Activated naive CD4-positive, alpha-beta T cell treated with anti-CD3 and anti-CD28 coated beads, Interleukin-2, amount 50 U/mL, for 72 hours (primary cell): ENCODE data around the gene HDLBP. TPM values are rescaled to one million over a fixed set of nuclear protein-coding genes. Genes with fewer than 3 reads are reported as not detected.
"Not testable (repeated sequence)": the region's sequence is repeated elsewhere in the genome, so short reads cannot be mapped to it uniquely, and the experiment has no call there.

ENCODE experiments used
- ATAC-seq, 2 donors: fragments of 150-1000 bp; cut with Tn5 transposase; 2 replicates each; pipeline ENCODE4 v1.10.0; 2021; ENCODE audit warnings: mild to moderate bottlenecking in 2 of 2, moderate library complexity in 2 of 2
- DNase-seq, 2 donors: peaks; one replicate each; pipeline ENCODE4 v3.0.0; 2021 to 2022; ENCODE audit warnings: low spot score in 2 of 2
- H3K27ac Mint-ChIP-seq, 2 donors: one replicate each; pipeline ENCODE4 v1.8.0; 2022; ENCODE audit warnings: mild to moderate bottlenecking in 2 of 2, mixed read lengths in 2 of 2
- H3K36me3 Mint-ChIP-seq, 2 donors: one replicate each; pipeline ENCODE4 v1.8.0; 2022; ENCODE audit warnings: mixed read lengths in 2 of 2
- H3K9me3 Mint-ChIP-seq, 2 donors: one replicate each; pipeline ENCODE4 v1.8.0; 2022; ENCODE audit warnings: mixed read lengths in 2 of 2
- total RNA-seq, 2 donors: library from RNA; stranded (reverse); gene quantifications; one replicate each; pipeline ENCODE4 v1.2.3, GENCODE V29; 2022

HDLBP gene
- total RNA-seq, 2 donors from 2014 or later: 276 to 297 TPM

DNA sequence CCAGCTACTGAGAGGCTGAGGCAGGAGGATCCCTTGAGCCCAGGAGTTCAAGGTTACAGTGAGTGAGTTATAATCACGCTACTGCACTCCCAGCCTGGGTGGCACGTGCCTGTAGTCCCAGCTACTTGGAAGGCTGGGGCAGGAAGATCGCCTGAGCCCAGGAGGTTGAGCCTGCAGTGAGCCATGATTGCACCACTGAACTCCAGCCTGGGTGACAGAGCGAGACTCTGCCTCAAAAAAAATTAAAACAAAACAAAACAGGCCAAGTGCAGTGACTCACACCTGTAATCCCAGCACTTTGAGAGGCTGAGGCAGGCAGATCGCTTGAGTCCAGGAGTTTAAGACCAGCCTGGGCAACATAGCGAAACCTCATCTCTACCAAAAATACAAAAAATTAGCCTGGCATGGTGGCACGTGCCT is 22.1 kb downstream of the HDLBP start:
- peaks cover 6 to 17% of the 10 kb centered on the region in 2 donors for H3K36me3 Mint-ChIP-seq
- H3K27ac Mint-ChIP-seq, DNase-seq, H3K9me3 Mint-ChIP-seq, ATAC-seq: not testable (repeated sequence)

DNA sequence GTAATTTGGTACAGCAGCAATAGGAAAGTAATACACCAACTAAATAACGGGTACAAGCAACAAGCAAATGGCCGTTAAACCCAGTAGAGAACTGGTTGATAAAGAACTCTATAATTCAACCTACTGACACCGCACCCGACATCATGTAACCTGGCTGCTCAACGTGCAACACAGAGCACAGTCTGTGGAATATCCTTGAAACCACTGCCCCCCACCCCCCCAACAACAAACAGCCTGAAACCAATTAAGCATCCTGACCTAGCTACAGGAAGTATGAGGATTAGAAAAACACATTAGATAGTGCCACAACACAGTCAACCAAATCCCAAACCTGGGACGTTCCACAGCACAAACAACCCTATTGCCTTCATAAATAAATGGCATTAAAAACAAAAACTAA is 23.5 kb downstream of the HDLBP start:
- DNase-seq (no peak), ATAC-seq (no peak)
- H3K36me3 Mint-ChIP-seq: peaks cover 0 to 11% of the 10 kb centered on the region in 2 donors
- H3K27ac Mint-ChIP-seq: no peak overlapping the region
- no peaks in the 10 kb centered on the region for H3K9me3 Mint-ChIP-seq

DNA sequence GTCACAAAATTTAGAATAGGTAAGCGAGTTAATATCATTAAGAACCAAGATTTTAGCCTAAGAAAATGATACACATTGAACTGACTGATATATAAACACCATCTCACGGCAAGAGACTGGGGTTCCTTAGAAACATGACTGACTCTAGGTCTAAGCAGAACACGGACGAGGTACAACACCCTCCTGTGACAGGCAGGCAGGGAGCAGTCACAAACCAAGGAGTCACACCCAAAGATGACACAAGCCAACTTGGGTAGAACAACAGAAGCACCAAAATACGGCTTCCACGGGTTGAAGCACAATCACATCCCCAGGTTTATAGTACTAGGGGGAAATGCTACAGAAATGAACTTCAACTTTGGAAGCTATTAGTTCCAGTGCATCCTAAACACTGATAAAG is 24.3 kb downstream of the HDLBP start:
- peaks cover 0 to 11% of the 10 kb centered on the region in 2 donors for H3K36me3 Mint-ChIP-seq
- H3K27ac Mint-ChIP-seq: no peak overlapping the region
- DNase-seq (no peak), ATAC-seq (no peak)
- no peaks in the 10 kb centered on the region for H3K9me3 Mint-ChIP-seq

DNA sequence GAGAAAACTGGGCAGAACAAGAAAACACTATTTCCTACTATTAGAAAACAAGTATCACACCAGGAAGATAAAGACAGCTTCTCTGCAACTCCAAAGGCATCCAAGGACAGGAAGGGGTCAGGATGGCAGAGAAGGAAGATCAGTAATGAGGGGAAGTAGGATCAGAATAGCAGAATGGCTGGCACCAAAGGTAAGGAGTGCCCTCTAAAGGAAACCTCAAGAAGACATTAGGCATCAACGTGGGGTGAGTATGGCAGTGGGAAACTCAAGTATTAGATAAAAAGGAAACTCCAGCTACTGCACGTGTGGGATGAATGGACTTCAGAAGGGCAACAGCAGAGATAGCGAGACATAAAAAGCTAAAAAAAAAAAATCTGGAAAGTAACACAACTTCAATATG is 25.9 kb downstream of the HDLBP start:
- DNase-seq (no peak), ATAC-seq (no peak)
- Mint-ChIP-seq H3K36me3 (peaks cover 0 to 16% of the 10 kb centered on the region in 2 donors), H3K27ac (no peak overlapping the region), H3K9me3 (no peaks in the 10 kb centered on the region)

DNA sequence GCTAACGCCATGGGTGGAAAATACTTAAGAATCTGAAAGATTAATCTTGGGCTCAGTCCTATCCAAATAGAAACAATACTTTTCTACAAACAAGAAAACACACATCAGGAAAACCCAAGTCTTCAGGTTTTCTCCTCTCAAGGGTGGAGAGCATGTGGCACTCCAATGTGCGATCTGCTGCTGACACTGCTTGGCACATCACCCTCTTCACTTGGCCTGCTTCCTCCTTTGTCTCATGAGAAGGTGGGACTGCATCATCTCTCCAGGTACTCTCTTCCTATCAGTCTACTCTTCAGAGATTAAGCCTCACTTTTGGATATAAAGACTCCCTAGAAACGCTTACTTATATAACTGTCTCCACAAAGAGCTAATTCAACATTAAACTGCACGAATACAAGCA is 26.4 kb downstream of the HDLBP start:
- DNase-seq (no peak), ATAC-seq (no peak)
- H3K27ac Mint-ChIP-seq: no peak overlapping the region
- H3K9me3 Mint-ChIP-seq: no peaks in the 10 kb centered on the region
- peaks cover 0 to 16% of the 10 kb centered on the region in 2 donors for H3K36me3 Mint-ChIP-seq

DNA sequence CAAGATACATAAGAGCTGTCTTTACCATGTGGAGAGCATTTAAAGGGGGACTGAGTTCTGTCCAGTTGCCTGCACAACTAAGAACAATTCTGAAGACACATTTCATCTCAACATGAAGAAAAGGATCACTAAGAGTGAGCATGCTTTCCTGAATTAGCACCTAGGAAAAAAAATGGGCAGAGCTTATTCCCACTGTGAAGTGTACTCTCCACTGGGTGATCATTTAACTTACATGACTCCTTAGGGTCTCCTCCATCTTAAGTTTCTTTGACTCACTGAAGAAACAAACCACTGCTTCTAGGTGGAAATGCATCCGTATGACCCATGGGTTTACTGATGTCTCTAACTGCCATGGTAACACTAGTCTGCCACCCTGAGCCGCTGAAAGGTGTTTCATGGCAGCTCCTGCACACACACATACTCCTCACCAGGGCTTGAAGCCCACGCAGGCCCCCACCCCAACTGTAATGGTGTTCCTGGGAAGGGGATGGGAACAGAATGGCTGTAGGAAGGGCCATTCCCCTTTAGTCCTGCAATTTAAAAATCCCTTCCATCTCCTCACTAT is 27.1 kb downstream of the HDLBP start:
- ATAC-seq: no peak
- DNase-seq: no peak
- Mint-ChIP-seq H3K36me3 (peaks cover 0 to 16% of the 10 kb centered on the region in 2 donors), H3K9me3 (no peaks in the 10 kb centered on the region), H3K27ac (no peak overlapping the region)

DNA sequence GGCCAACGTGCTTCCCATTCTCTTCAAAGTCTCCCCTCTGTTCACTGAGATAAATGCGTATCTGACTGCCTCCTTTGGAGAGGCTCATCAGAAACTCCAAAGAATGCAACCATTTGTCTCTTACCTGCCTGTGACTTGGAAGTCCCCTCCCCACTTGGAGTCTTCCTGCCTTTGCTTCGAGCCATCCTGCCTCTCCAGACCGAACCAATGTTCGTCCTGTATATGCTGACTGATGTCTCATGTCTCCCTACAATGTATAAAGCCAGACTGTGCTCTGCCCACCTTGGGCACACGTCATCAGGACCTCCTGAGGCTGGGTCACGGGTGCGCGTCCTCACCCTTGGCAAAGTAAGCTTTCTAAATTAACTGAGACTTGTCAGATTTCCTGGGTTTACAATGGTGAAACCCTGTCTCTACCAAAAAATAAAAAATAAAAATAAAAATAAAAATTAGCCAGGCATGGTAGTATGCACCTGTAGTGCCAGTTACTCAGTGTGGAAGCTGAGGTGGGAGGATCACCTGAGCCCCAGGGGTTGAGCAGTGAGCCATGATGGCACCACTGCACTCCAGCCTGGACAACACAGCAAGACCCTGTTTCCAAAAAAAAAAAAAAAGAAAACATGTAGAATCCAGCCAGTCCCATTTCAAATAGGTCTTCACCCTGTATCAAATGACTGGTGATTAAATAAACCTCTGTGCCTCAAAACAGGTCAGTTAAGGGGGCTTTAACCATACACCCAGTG is 29.0 kb downstream of the HDLBP start:
- ATAC-seq (no peak), DNase-seq (no peak)
- Mint-ChIP-seq H3K9me3 (no peaks in the 10 kb centered on the region), H3K36me3 (peaks cover 0 to 16% of the 10 kb centered on the region in 2 donors), H3K27ac (no peak overlapping the region)

DNA sequence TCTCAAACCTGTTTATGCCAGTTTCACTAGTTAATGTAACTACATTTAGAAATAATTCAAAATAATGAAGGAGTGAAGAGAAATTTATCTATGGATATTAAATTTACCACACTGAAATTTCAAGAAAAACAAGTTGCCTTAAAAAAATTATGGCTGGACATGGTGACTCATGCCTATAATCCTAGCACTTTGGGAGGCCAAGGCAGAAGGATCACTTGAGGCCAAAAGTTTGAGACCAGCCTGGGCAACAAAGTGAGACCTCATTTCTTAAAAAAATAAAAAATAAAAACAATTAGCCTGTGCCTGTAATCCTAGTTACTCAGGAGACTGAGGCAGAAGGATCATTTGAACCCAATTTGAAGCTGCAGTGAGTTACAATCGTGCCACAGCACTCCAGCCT is 29.9 kb downstream of the HDLBP start:
- H3K36me3 Mint-ChIP-seq: peaks cover 0 to 16% of the 10 kb centered on the region in 2 donors
- no peaks in the 10 kb centered on the region for H3K9me3 Mint-ChIP-seq
- DNase-seq: no peak
- ATAC-seq: no peak
- no peak overlapping the region for H3K27ac Mint-ChIP-seq

DNA sequence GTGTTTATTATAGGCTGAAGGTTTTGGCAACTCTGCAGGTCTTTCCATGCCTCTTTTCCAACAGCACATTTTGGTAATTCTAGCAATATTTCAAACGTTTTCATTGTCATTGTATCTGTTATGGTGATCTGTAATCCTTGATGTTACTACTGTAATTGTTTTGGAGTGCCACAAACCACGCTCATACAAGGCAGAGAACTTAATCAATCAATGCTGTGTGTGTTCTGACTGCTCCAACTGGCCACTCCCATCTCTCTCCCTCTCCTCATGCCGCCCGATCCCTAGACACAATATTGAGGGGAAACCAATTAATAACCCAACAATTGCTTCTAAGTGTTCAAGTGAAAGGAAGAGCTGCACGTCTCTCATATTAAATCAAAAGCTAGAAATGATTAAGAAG is 32.9 kb downstream of the HDLBP start:
- Mint-ChIP-seq H3K27ac (no peak overlapping the region), H3K36me3 (peaks cover 0 to 5% of the 10 kb centered on the region in 2 donors)
- no peak for ATAC-seq

DNA sequence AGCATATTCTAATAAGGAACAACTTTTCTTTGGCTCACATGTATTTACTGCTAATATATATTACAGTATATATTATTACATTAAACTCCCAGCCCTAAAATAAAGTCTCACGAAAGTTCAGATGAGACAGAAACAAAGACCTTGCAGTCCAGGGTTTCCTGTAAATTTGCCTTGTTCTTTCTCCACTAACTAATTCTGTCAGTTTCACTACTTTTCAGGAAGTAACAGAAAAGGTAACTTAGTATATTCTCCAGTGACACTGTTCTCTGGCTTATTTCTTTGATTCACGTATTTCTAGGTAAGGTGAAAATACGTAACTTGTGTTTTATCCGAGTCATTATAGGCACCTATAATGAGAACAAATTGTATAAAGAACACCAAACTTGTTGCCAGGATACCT is 35.2 kb downstream of the HDLBP start:
- Mint-ChIP-seq H3K36me3 (peaks cover 0 to 18% of the 10 kb centered on the region in 2 donors), H3K9me3 (peaks cover 0 to 12% of the 10 kb centered on the region in 2 donors), H3K27ac (no peak overlapping the region)
- ATAC-seq (no peak), DNase-seq (no peak)

More for the DNA sequence above, 32.9 kb downstream of the HDLBP start:
- no peak for DNase-seq
- H3K9me3 Mint-ChIP-seq: no peaks in the 10 kb centered on the region

DNA sequence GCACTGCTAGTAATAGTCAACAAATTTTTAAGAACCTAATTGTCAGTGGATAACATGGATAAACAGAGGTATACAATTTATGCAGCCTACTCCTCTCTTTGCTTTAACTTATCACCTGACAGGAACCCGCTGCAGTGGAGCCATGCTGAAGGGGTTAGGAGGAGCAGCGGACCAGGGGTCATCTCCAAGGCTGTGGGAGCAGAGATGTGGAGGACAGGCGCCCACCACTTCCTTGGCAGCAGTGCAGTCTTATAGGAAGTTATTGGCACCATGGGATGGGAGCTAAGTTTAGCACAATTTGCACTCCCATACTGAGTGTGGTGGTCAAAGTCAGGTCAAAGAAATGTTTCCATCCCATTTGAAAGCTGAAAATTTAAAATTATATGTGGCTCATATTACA is 35.6 kb downstream of the HDLBP start:
- no peak overlapping the region for H3K27ac Mint-ChIP-seq
- DNase-seq (no peak), ATAC-seq (no peak)
- H3K9me3 Mint-ChIP-seq: peaks cover 0 to 16% of the 10 kb centered on the region in 2 donors
- peaks cover 0 to 20% of the 10 kb centered on the region in 2 donors for H3K36me3 Mint-ChIP-seq

DNA sequence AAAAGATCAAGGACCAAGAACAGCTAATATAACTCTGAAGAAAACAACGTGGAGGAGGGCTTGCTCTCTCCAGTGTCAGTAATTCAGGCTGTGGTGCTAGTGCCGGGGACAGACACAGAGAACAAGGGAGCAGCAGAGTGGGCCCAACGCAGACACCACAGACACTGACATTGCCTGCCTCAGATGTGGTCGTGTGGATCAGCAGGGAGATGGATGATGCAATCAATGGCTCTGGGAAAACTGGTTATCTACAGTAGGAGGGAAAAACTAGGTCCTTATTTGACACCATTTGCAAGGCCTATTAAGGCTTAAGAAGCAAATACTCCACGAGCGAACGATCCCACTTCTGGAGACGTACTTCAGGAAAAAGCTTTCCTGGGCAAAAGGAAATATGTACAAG is 36.1 kb downstream of the HDLBP start:
- peak overlapping the region in 1 of 2 donors; percentile 34 for H3K27ac Mint-ChIP-seq
- DNase-seq: no peak
- peaks cover 0 to 16% of the 10 kb centered on the region in 2 donors for H3K9me3 Mint-ChIP-seq
- H3K36me3 Mint-ChIP-seq: peaks cover 0 to 23% of the 10 kb centered on the region in 2 donors
- no peak for ATAC-seq

DNA sequence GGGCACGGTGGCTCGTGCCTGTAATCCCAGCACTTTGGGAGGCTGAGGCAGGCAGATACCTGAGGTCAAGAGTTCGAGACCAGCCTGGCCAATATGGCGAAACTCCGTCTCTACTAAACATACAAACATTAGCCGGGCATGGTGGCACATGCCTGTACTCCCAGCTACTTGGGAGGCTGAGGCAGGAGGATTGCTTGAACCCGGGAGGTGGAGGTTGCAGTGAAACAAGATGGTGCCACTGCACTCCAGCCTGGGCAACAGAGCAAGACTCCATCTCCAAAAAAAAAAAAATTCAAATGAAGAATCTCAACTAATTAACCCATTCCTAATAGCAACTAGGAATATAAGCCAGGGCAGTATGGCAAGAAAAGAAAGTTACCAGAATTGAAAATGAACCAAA is 37.2 kb downstream of the HDLBP start:
- H3K36me3 Mint-ChIP-seq: peaks cover 0 to 23% of the 10 kb centered on the region in 2 donors
- DNase-seq, H3K27ac Mint-ChIP-seq, ATAC-seq: not testable (repeated sequence)
- H3K9me3 Mint-ChIP-seq: peaks cover 0 to 16% of the 10 kb centered on the region in 2 donors

DNA sequence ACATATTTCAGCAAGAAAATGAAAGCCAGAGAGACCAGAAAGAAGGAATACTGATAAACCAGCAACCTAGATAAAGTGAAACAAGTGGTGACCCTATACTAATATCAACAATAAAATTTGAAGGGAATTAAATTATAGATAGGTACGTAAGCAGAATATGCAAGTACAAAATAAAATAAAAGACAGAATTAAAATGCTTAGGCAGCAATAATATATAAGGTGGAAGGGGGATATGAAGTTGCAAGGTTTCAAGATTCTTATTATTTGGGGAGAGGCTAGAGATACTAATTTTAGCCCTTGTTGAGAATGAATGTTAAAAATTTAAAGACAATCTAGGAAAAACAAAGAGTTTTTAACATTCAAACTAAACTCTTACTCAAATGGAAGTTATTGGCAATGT is 39.6 kb downstream of the HDLBP start:
- H3K36me3 Mint-ChIP-seq: peaks cover 0 to 23% of the 10 kb centered on the region in 2 donors
- DNase-seq: no peak
- peaks cover 0 to 16% of the 10 kb centered on the region in 2 donors for H3K9me3 Mint-ChIP-seq
- no peak for ATAC-seq
- H3K27ac Mint-ChIP-seq: no peak overlapping the region

DNA sequence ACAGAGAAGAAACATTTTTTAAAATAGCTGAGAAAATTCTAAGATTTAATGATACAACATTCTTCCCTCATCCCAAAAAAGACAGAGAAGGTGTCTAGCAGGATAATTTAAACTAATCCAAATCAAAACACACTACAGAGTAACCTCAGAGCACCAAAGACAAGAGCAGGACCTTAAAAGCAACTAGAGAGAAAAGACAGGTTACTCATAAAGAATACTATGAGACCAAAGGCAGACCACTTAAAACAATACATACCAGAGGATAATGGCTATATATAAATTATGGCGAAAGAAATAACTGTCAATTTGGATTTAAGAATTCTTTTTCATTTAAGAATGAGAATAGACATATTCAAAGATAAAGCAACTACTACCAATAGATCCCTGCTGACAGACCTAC is 40.0 kb downstream of the HDLBP start:
- ATAC-seq (no peak), DNase-seq (no peak)
- Mint-ChIP-seq H3K9me3 (peaks cover 0 to 16% of the 10 kb centered on the region in 2 donors), H3K36me3 (peaks cover 0 to 23% of the 10 kb centered on the region in 2 donors), H3K27ac (no peak overlapping the region)

DNA sequence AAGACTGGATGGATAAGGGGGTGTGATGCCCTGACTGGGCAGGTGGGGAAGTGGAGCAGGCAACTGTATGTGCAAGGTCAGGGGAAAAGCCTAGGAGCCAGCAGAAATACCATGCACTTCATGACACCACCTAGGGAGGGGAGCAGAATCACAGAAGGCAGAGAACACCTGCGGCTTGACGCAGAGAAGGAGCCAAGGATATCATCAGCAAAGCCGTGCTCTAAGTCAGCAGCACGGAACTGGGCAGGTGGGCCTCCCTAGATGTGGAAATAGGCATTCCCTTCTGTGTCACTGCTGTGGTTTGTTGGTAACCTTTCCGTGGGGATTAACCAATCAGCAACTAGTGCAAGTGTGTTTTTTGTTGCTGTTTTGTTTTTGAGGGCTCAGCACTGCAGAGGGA is 41.3 kb downstream of the HDLBP start:
- no peak for ATAC-seq

DNA sequence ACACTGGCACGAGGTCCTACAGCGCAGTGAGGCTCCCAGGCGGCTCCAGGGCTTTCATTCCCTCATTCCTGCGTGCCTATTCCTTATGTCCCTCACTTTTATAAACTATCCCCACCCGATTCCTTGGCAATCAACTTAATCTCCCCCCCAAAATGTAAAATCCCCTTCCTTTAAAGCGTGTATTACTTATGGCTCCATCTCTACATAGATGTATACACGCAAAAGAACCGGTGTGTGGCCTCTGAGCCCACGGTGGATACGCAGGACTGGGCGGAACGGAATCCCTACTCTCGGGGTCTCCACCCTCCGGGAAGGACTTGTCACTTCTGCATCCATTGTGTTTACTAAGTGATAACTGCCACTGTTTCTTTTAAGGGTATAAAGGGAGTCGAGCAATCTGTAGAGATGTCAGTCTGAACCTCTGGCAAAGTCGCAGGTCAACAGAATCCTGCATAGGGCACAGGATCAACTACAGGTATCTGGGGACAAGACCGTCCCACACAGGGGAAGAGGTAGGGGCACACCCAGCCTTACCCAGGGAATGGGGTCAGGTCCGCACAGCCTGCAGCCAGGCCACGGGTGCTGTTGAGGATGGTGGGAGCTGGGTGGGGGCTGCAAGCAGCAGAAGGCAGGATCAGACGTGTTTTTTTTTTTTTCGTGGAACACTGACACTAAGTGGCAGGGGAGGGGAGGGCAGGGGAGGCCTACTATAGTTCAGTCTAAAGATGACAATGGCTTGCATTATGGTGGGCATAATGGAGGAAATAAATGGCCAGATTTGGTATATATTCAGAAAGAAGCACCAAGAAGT is 42.1 kb downstream of the HDLBP start:
- Mint-ChIP-seq H3K27ac (peak overlapping the region in 1 of 2 donors; percentile 10), H3K9me3 (peaks cover 0 to 16% of the 10 kb centered on the region in 2 donors), H3K36me3 (peaks cover 0 to 24% of the 10 kb centered on the region in 2 donors)
- no peak for ATAC-seq
- no peak for DNase-seq

More for the DNA sequence above, 41.3 kb downstream of the HDLBP start:
- H3K36me3 Mint-ChIP-seq: peaks cover 0 to 23% of the 10 kb centered on the region in 2 donors
- H3K9me3 Mint-ChIP-seq: peaks cover 0 to 16% of the 10 kb centered on the region in 2 donors
- H3K27ac Mint-ChIP-seq: no peak overlapping the region
- no peak for DNase-seq
